ENCODE data around the gene LTC4S. TPM values are rescaled to one million over a fixed set of nuclear protein-coding genes. Genes with fewer than 3 reads are reported as not detected.
A peak's percentile ranks its signal among the peaks of the same experiment; 100 is the strongest.

Gene LTC4S
- total and polyA plus RNA-seq, 9 of the 15 experiments (the other 6 are each of a cell fraction or from before 2014, with no cell fraction given): 0.17 to 0.77 (median 0.75) TPM; not detected in 6

- TF ChIP-seq HOMEZ (CRISPR knock-in tag; IDR thresholded peaks at IDR 0.05): no peak
- peak in 1 of 2 experiments; percentile 17 for TF ChIP-seq AFF1 (IDR thresholded peaks at IDR 0.05; ENCODE audit: low read depth in 1 of 2, partially characterized antibody in 2 of 2)
- no peak for TF ChIP-seq BRCA1 (IDR thresholded peaks at IDR 0.05)
- TF ChIP-seq BRCA1 (CRISPR knock-in tag; IDR thresholded peaks at IDR 0.05): peak; percentile 95
- 0 out of 2 replicates have a peak, but pooled peaks have one; percentile 17 for TF ChIP-seq KLF6 (CRISPR knock-in tag; IDR thresholded peaks at IDR 0.05; ENCODE audit: borderline replicate concordance)
- TF ChIP-seq ARID3A (IDR thresholded peaks at IDR 0.05; ENCODE audit: borderline replicate concordance, low read depth, low read length): no peak
- no peak for TF ChIP-seq XRCC3 (IDR thresholded peaks at IDR 0.05)
- no peak for TF ChIP-seq TRIM24 (IDR thresholded peaks at IDR 0.05)
- no peak; the same call in 1 of the 2 replicates for TF ChIP-seq TRIM28 (IDR thresholded peaks at IDR 0.05)
- TF ChIP-seq MNT (conservative IDR thresholded peaks at IDR 0.05): peak; percentile 30 to 51; a peak in 3 of 4 replicates
- no peak for TF ChIP-seq BCL6 (CRISPR knock-in tag; IDR thresholded peaks at IDR 0.05)
- no peak for TF ChIP-seq HES1 (IDR thresholded peaks at IDR 0.05; ENCODE audit: low read depth)
- TF ChIP-seq ZKSCAN1 (IDR thresholded peaks at IDR 0.05; ENCODE audit: low read depth, low read length): no peak
- TF ChIP-seq HCFC1 (IDR thresholded peaks at IDR 0.05; ENCODE audit: low read depth, low read length): peak; percentile 53; the same call in 1 of the 2 replicates
- TF ChIP-seq IRF9 (tag; IDR thresholded peaks at IDR 0.05): no peak
- no peak for TF ChIP-seq ZNF121 (CRISPR knock-in tag; conservative IDR thresholded peaks at IDR 0.05)
- TF ChIP-seq STAT5A (IDR thresholded peaks at IDR 0.05; ENCODE audit: borderline replicate concordance, low read length): peak; percentile 26; the same call in 1 of the 2 replicates
Observed at GRCh38 chr5:179820483-179821297, 26.9 kb downstream of the LTC4S start, which contains the start of gene SQSTM1 (continued).

All from K562 (cell line).